Glutamatergic neuron (in vitro differentiated cells): ENCODE data around the gene TAOK3. TPM values are rescaled to one million over a fixed set of nuclear protein-coding genes. Genes with fewer than 3 reads are reported as not detected.
A peak's percentile ranks its signal among the peaks of the same experiment; 100 is the strongest.

Experiments
- DNase-seq: peaks from one replicate; pipeline ENCODE4 v3.0.0; 2022
- H3K27ac Mint-ChIP-seq: one replicate; pipeline ENCODE4 v1.8.0; 2020; ENCODE audit warnings: mild to moderate bottlenecking, mixed read lengths, inconsistent platforms; ENCODE audit not compliant: unreplicated experiment
- H3K27me3 Mint-ChIP-seq: one replicate; pipeline ENCODE4 v1.8.0; 2020; ENCODE audit warnings: mild to moderate bottlenecking, moderate library complexity, mixed read lengths, inconsistent platforms; ENCODE audit not compliant: unreplicated experiment
- H3K36me3 Mint-ChIP-seq: one replicate; pipeline ENCODE4 v1.8.0; 2020; ENCODE audit warnings: mild to moderate bottlenecking, mixed read lengths, inconsistent platforms; ENCODE audit not compliant: unreplicated experiment
- H3K4me1 Mint-ChIP-seq: one replicate; pipeline ENCODE4 v1.8.0; 2020; ENCODE audit warnings: mild to moderate bottlenecking, low read depth, mixed read lengths, inconsistent platforms; ENCODE audit not compliant: unreplicated experiment
- H3K4me3 Mint-ChIP-seq: one replicate; pipeline ENCODE4 v1.8.0; 2020; ENCODE audit warnings: mild to moderate bottlenecking, mixed read lengths, inconsistent platforms; ENCODE audit not compliant: unreplicated experiment
- H3K9me3 Mint-ChIP-seq: one replicate; pipeline ENCODE4 v1.8.0; 2020; ENCODE audit warnings: mild to moderate bottlenecking, moderate library complexity, mixed read lengths, inconsistent platforms; ENCODE audit not compliant: unreplicated experiment
- CTCF ChIP-seq: fragments of 200-600 bp; sonication (generic); IDR thresholded peaks from one replicate; pipeline ENCODE4 v1.5.0; 2021; ENCODE audit not compliant: partially characterized antibody, unreplicated experiment
- long read RNA-seq: library from polyadenylated mRNA; unstranded; transcript quantifications from one replicate; pipeline ENCODE4 v2.0.0, GENCODE V29; 2020; ENCODE audit not compliant: unreplicated experiment
- total RNA-seq: library from RNA; stranded (reverse); fragmentation: NEBNext Ultra II Directional; extraction: Animal tissue kit (Norgen Biotek cat#: 25700); gene quantifications from one replicate; pipeline ENCODE4 v1.2.1, GENCODE V29; 2021; ENCODE audit not compliant: unreplicated experiment

TAOK3 gene
- 13.1 TPM for total RNA-seq
- long read RNA-seq, full-length matches to known transcripts, result 1 of 5 reads
- long read RNA-seq, partial matches to known transcripts, result 3 of 5 reads
- long read RNA-seq, other reads (novel, unspliced or antisense), result 1 of 5 reads

DNA sequence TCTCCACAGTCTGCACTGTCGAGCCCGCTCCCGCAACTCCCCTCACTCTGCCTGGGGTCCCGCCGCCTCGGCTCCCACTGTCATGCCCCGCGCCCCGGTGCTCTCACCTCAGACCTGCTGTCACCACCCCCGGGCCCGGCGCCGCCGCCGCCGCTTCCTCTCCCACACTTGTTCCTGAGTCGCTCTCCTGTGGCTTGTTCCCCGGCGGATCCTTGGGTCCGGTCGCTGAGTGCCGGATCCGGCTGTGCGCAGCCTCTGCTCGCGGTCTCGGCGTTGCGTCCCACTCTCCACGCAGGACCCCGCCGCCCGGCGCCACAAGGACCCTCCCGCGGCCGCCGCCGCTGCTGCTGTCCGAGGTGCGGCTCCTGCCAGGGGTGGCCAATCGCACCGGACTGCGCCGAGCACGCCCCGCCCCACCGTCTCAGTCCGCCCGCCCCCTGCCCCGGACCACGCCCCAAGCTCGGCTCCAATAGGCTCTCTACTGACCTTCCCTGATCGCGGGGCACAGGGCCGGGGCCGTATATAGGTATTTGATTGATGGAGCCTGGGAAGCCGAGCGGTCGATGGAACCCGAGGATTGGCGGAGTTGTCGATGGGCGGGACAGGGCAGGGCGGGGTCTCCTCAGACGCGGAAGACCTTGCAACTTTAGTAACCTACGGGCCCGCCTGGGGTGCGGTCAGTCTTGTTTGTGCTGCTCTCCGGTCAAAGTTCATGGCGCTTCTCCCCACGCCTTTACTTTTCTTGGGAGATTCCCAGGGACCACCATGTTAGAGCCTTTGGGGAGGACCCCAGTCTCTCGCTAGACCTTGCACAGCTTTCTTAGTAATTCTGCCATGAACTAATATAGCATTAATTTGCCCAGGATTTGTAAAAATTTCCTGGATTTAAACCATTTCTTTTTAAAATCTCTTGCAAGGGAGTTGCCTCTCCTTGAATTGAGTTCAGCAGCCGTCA, at the start of gene TAOK3:
TSS of gene TAOK3 (minus strand) at position 367 of the 955 bp plus-strand sequence. CDS start 117,340 bp downstream, outside the sequence.
- H3K4me1 Mint-ChIP-seq, result peaks cover 4% of the 10 kb centered on the region

DNA sequence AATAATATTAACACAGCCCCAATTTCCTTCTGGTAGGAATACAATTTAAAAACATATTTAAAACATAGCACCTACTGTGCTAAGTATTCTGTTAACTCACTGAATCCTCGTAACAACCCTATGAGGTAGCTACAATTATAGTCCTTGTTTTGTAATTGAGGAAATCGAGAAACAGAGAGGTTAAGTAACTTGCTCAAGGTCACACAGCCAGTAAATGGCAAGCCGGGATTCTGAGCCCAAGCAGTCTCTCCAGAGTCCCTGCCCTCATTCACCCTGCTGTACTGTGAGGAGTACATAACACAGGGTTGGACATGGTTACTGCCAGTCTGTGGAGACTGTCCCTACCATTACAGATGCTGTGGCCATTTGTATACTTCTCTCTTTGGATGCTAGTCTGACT, 48.0 kb upstream of the TAOK3 start:
- Mint-ChIP-seq H3K4me3 (no peak overlapping the region), H3K4me1 (no peaks in the 10 kb centered on the region), H3K36me3 (peaks cover 4% of the 10 kb centered on the region), H3K27me3 (no peaks in the 10 kb centered on the region), H3K27ac (no peak overlapping the region), H3K9me3 (no peaks in the 10 kb centered on the region)
- no peak for TF ChIP-seq CTCF
- no peak for DNase-seq

More for the DNA sequence above, at the start of gene TAOK3:
- no peak for TF ChIP-seq CTCF
- Mint-ChIP-seq H3K4me3 (peak within 1 kb of the TSS; percentile 98), H3K27ac (peak within 1 kb of the TSS; percentile 45), H3K27me3 (peaks cover 6% of the 10 kb centered on the region), H3K36me3 (no peaks in the 10 kb centered on the region), H3K9me3 (peaks cover 4% of the 10 kb centered on the region)
- DNase-seq, result peak; percentile 97

DNA sequence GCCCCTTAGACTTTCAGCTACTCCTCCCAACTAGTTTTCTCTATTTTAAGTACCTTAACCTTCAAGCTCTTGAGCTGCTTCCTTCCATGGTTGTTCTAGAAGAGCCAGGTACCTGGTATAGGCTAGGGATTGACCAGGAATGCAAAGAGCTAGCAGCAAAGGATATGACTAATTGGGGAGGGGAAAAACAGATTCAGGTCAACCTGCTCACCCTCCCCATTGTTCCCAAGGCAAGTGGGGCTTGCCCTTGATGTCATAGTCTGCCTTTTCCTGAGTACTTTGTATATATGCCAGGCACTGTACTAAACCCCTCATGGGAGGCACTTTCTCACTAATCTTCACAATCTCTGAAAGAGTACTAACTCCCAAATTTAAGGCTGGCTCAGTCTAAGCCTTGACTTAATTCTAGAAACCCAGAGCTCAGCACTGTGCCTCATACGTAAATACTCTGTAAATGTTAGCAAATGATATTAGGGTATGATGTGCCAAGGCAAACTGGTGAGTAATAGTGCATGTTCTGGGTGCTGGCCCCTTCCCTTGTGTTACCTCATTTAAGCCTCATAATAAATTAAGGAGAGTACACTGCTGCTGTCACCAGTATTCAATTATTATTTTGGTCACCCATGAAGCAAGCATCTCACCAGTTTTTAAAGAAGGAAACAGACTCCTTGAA, 45.8 kb upstream of the TAOK3 start:
- Mint-ChIP-seq H3K4me3 (no peak overlapping the region), H3K36me3 (peaks cover 4% of the 10 kb centered on the region), H3K27me3 (no peaks in the 10 kb centered on the region), H3K4me1 (no peaks in the 10 kb centered on the region), H3K27ac (no peak overlapping the region), H3K9me3 (no peaks in the 10 kb centered on the region)
- no peak for DNase-seq
- TF ChIP-seq CTCF, result no peak

- TF ChIP-seq CTCF, result no peak
- Mint-ChIP-seq H3K27me3 (no peaks in the 10 kb centered on the region), H3K27ac (no peak overlapping the region), H3K36me3 (peaks cover 4% of the 10 kb centered on the region), H3K9me3 (no peaks in the 10 kb centered on the region), H3K4me1 (no peaks in the 10 kb centered on the region), H3K4me3 (no peak overlapping the region)
- no peak for DNase-seq
These were observed 45.2 kb upstream of the TAOK3 start for GRCh38 chr12:118417942-118418341.
